Measurements from ENCODE around the gene SPATC1L.
A peak's percentile ranks its signal among the peaks of the same experiment; 100 is the strongest.

SPATC1L gene

DNA sequence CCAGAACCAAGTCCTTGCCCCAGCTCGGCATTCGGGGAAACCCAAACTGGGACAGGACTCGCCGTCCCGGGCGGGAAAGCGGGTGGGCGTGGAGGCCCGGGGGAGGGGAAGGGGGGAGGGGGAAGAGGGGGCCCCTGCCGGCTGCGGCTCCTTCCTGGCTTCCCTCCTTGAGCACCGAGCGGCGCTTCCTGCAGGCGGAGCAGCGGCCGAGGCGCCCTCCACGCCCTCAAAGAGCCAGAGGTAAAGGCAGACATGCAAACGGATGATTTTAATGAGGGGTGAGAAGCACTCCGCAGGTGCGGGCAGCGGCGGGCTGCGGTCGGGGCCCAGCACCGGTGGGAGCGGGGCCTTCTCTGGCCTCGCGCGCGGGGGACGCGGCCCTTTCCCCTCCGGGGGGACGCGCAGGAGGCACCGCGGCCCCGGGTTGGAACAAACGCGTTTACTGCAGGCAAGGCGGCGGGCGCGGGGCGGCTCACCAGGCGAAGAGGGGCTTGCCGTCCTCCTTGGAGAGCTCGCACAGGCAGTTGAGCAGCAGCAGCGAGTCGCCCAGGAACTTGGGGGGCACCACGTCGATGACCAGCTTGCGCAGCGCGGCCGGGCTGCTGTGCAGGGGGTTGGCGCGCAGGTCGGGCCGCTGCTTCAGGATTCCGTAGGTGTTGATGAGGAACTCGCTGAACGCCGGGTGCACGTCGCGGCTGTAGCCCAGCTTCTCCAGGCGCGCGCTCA, 23.2 kb downstream of the SPATC1L start:
- DNase-seq = peak; percentile 26

DNA sequence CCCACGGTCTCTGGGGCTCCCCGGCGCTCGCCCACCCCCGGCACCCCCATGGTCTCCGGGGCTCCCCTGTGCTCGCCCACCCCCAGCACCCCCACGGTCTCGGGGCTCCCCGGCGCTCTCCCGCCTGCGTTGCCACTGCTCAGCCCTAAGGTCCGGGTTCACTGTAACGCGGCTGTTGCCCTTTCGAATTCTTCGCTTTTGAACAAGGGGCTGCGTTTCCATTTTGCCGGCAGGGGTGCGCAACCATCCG, 23.7 kb downstream of the SPATC1L start:
- no peak for DNase-seq

- DNase-seq = no peak
These were observed 24.2 kb downstream of the SPATC1L start for GRCh38 chr21:46159841-46160656.

DNA sequence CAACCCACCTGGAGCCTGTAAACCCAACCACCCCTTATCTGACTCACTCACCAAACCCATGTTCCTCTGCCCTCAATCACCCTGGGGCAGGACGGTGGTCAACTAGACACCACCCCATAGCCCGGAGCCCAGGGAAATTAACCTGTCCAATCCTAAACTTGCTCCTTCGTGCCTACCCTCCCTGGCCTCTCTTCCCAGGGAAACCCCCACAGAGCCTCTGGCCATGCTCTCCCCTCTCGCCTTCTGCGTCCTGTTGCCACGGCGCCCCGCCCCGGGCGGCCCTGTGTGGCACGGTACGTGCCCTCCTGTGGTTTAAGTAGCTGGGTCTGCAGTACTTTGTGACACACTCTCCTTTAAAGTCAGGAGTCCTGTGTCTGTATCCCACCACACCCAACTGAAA, 24.9 kb downstream of the SPATC1L start:
- no peak for DNase-seq

DNA sequence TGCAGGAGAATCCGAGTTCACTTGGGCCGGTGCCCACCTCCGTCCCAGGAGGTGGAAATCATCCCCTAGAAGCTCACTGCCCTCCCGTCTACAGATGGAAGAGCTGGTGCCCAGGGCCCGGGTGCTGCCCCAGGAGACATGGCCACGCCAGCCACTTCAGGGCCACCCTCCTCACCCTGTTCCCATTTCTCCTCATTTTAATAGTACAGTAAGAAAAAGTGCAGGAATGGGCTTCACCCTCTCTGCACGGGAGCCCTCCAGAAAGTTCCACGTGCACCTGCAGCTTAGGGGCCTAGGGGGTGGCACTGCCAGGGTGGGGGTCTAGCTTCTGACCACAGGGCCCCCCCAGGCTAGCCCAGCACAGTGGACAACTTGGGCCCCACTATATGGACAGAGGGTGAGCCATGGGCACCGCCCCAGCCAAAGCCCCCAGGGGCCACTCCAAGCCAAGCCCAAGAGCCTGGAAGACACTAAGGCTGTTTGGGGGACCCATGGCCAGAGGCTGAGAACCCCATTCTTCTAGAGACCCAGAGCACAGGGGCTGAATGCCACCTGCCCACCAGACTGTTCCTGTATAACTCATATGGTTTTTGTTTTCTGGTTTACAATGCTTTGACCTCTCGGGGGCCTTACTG, 25.5 kb downstream of the SPATC1L start:
- no peak for DNase-seq

- DNase-seq = no peak
These were observed 26.2 kb downstream of the SPATC1L start for GRCh38 chr21:46157987-46158451.

- no peak for DNase-seq
These were observed 26.8 kb downstream of the SPATC1L start for GRCh38 chr21:46157396-46157986.

GRCh38 chr21:46156678-46157077, 27.6 kb downstream of the SPATC1L start:
- DNase-seq = no peak

- no peak for DNase-seq
These were observed 27.9 kb downstream of the SPATC1L start for GRCh38 chr21:46156378-46156645.

DNA sequence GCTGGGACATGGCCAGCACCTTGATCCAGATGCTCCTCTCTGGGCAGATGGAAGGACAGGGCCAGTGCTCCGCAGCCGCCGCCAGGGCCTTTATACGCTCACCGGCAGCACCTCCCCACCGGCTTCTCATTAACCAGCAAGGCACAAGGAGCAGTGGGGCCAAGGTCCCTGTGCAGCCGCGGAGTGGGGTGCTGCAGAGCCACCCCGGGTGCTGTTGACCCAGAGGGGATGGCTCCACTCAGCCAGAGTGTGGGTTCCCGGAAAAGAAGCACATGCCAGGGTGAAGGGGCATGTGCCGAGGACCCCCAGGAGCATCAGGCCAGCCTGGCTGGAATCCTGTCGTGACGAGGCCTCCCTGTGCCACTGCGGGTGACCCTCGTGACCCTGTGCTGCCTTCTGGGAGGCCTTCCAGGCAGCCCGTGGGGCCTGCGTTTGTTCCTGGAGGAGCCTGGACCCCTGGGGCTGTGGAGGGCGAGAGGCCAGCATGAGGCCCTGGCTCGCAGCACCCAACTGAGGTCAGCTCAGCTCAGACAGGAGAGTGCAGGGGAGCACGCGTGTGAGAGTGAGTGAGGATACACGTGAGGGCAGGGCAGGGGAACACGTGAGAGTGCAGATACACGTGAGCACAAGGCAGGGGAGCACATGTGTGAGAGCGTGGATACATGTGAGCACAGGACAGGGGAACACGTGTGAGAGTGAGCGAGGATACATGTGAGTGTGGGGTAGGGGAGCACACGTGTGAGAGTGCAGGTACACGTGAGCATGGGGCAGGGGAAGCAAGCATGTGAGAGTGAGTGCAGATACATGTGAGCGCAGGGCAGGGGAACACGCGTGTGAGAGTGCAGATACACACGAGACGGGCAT, 28.5 kb downstream of the SPATC1L start, which contains the start of gene FTCD:
Gene FTCD (minus strand): TSS at position 66 of the 864 bp plus-strand sequence. CDS start 56 bp downstream, at position 10.
- DNase-seq = no peak

DNA sequence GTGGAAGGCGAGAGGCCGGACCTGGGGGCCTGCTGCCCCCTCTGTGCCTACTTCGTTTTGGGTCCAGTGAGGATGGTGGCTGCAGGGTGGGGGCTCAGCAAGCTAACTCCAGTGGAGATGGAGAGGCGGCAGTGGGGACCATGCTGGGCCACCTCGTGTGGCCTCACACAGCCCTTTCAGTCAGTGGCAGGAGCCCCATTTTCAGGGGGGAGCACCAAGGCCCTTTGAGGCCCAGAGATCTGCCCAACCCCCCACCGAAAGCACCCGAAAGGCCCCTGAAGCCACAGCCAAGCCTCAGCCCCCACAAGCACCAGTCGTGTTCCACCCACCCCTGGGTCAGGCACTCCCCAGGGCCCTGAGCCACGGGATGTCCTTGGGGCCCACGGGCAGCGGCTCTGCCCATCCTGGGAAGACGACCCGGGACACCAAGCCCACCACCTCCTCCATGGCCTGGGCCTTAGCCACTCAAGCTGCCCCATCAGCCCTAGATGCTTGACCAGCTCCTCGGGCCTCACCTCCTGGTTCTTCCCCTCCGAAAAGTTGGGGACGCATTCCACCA, 29.2 kb downstream of the SPATC1L start:
- DNase-seq = no peak

- no peak for DNase-seq
These were observed 29.9 kb downstream of the SPATC1L start for GRCh38 chr21:46154155-46154954.

DNA sequence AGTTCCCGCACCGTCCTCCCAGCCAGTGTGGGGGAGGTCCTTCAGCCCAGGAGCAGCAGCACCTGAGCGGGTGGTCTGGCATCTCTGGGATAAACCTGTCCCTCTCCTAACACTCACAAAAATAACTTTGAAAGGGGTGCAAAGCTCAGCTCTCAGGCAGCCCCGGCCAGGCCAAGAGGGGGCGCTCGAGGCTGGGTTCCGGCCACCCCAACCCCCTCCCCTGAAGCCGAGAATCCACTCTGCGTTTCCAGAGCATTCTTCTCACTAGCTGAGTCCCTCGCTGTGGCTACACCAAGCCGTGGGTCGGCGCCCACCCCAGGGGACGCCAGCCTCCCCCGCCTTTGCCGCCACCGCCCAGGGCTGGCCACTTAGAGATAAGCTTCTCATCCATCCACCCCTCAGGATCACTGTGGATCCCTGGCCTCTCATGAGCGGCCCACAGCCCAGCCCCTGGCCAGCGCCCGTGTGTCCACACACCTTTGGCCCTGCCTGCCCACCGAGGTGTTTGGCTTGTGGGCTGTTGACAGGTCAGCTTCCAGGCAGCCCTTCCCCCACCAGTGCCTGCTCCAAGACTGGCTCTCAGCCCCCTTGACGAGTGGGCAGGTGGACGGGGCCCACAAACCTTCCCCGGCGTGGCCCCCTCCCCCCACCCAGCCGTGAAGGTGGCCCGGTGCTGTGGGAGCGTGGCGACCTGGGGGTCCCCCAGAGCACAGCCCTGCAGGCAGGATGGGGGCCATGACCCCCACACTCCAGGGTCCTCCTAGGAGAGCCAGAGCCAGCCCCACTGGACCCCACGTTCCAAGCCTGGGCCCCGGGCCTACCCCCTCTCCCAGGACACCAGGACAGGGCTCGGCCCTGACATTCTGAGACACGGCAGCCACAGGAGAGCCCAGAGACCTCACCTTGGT, 30.8 kb downstream of the SPATC1L start:
- DNase-seq = peak; percentile 66

DNA sequence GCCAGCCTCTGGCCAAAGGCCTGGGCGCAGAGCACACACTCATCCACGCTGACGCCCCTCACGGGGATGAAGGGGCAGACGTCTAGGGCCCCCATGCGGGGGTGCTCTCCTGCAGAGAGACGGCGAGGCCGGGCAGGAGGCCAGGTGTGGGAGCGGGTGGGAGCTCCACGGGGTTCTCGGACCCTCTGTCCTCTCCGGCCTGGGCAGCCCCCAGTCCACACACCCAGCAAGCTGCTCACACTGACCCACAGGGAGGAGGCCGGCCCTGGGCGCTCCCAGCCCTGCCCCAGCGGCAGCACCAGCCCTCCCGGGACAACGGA, 31.4 kb downstream of the SPATC1L start:
- DNase-seq = no peak

DNA sequence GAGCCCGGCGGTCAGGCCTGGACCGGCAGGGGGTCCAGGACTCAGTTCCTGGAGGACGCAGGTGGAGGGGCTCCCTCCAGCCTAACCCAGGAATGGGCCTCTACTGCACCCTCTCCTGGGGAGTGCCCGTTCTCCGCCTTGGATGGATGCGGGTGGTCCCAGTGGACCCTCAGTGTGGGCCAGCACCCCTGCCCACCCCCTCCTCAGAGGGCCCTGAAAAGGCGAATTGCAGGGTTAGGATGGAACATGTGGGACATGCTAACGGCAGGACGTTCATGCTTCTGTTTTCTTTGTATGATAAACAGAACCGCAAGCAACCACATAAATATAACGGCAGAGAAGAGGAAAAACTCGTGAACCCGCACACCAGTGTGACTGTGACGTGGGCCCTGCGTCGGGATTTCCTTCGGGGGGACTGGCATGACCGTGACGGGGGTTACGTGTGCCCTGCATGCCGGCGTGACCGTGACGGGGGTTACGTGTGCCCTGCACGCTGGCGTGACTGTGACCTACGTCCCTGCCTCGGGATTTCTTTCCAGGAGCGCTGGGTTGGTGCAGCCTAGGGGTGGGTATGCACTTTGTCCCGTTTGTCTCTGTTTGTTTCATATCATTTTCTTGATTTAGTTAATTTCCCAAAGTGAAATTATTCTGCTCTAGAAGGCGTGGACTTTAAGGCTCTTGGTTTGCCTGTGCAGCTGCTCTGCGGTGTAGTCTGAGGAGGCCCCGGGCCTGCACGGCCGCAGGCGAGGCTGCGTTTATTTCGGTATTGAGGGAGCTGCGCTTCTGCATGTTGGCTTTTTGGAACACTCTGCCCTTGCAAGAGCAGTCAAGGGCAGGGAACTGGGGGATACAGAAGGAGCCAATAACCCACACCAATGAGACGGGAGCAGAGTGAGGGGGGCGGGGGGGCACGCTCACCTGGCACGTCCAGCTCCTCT, 32.0 kb downstream of the SPATC1L start:
- peak; percentile 41 for DNase-seq

DNA sequence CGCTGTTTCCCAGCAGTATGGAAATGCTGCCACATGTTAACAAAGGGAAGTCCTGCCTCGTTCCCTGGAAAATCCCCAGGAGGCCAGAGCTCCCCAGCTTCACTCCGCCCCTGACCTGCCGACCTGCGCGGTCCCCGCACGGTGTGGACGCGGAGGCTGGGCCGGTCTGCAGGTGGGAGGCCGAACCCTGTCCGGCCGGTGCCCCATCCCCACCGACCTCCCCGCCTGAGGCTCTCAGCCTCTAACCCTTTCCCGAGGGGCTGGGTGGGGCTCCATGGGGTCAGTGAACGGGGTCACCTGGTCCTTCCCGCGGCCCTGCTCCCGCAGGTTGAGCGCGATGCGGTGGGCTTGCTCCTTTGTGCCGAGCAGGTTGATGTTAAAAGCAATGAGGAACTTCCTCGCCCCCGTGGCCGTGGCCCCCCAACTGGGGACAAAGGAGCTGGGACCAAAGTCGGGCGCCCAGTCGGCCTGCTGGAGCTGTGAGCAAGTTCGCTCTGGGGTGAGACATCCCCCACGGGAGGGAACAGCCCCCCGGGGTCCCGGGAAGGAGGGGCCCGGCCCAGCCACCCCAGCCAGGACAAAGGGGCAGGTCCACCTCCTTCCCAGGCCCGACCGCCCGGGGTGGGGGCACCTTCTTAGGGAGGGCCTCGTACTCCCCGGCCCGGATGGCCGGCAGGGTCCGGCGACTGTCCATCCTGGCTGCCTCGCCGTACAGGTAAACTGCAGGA, 32.8 kb downstream of the SPATC1L start:
- no peak for DNase-seq

DNA sequence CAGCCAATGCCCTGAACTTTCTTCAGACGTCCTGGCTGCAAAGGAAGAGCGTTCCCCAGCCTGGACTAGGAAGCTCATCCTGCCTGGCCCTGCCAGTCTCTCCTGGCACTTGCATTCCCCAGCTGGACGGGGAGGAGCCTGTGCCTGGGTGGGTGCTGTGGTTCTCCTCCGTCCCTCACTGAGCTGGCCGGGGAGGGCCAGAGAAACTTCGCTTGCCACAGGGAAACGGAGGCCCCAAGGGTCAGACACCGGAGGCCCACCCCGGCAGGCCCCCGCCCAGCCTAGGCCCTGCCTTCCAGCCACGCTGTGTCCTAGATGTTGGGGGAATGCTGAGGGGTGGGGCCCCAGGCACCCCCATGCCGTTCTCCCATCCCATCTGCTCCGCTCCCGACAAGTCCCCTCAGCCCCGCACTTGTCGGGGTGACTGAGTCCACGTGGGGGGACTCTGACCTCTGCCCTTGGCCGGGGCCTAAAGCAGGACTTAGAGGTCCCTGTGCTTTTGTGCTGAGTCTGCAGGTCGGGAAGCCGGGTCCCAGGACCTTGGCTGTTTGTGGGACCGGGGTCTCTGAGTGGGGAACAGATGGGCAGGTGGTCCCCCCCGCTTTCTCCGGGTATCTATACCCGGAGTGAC, 33.7 kb downstream of the SPATC1L start:
- DNase-seq = peak; percentile 20

GRCh38 chr21:46150073-46150472, 34.2 kb downstream of the SPATC1L start:
- DNase-seq = no peak

Data from DMS53 (cell line).